Neutrophil (primary cell): Measurements from ENCODE around the gene CD200.

ENCODE experiments used
- H3K27ac ChIP-seq: fragments of 200-600 bp; sonication (generic); 2 replicates; pipeline ENCODE4 v1.5.1; 2016; ENCODE audit warnings: mild to moderate bottlenecking, moderate library complexity
- H3K27me3 ChIP-seq: fragments of 200-600 bp; sonication (generic); 2 replicates; pipeline ENCODE4 v1.6.0; 2016; ENCODE audit warnings: mild to moderate bottlenecking
- H3K36me3 ChIP-seq: fragments of 200-600 bp; sonication (generic); 2 replicates; pipeline ENCODE4 v1.5.1; 2017
- H3K4me1 ChIP-seq, 2 experiments: fragments of 200-600 bp in 1 of 2; sonication (generic) in 1 of 2; 1 replicate in 1 of 2; 2 replicates in 1 of 2; pipeline versions ENCODE4 v1.5.1 to v1.6.1; 2013 to 2016; ENCODE audit warnings: low read depth in 1 of 2, low read length in 1 of 2, mild to moderate bottlenecking in 1 of 2, moderate library complexity in 1 of 2; ENCODE audit not compliant: control insufficient read depth in 1 of 2, insufficient read depth in 1 of 2
- H3K4me3 ChIP-seq, 2 experiments: fragments of 200-600 bp in 1 of 2; sonication (generic) in 1 of 2; 1 replicate in 1 of 2; 2 replicates in 1 of 2; pipeline ENCODE4 v1.5.1; 2013 to 2016; ENCODE audit warnings: low read depth in 1 of 2, low read length in 1 of 2, mild to moderate bottlenecking in 1 of 2, moderate library complexity in 1 of 2
- H3K9me3 ChIP-seq: fragments of 200-600 bp; sonication (generic); 2 replicates; pipeline ENCODE4 v1.5.1; 2016
- CTCF ChIP-seq: fragments of 200-600 bp; sonication (generic); IDR thresholded peaks from 2 replicates; pipeline ENCODE4 v1.5.1; 2016; ENCODE audit warnings: antibody characterized with exemption

Gene CD200

GRCh38 chr3:112364291-112364690 is 31.3 kb downstream of the CD200 start:
- H3K27ac ChIP-seq = no peak overlapping the region

GRCh38 chr3:112365035-112365434 is 32.1 kb downstream of the CD200 start:
- Histone ChIP-seq H3K27me3 (no peaks in the 10 kb centered on the region), H3K36me3 (no peaks in the 10 kb centered on the region), H3K9me3 (no peaks in the 10 kb centered on the region), H3K4me3 (no peak overlapping the region), H3K4me1 (no peaks in the 10 kb centered on the region), H3K27ac (no peak overlapping the region)
- no peak for TF ChIP-seq CTCF

More at GRCh38 chr3:112364291-112364690, 31.3 kb downstream of the CD200 start:
- no peaks in the 10 kb centered on the region for H3K36me3 ChIP-seq
- no peaks in the 10 kb centered on the region for H3K27me3 ChIP-seq
- no peaks in the 10 kb centered on the region for H3K9me3 ChIP-seq
- TF ChIP-seq CTCF = no peak
- no peaks in the 10 kb centered on the region for H3K4me1 ChIP-seq
- no peak overlapping the region for H3K4me3 ChIP-seq

DNA sequence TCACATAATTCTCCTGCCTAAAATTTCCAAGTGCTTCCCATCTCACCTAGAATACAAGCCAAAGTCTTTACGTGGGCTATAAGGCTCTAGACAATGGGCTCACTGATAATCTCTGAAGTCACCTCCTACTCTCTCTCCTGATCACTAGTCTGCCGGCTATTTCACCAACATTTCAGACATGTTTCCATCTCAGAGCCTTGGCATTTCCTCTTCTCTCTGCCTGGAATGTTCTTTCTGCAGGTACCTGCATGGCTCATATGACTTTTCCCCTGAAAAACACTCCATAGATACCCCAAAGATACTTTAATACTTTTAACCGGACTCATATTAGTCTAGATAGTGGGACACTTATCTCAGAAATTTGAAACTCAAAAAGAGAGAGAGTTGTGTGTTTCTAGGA is 32.7 kb downstream of the CD200 start:
- H3K4me3 ChIP-seq = no peak overlapping the region
- H3K36me3 ChIP-seq = no peaks in the 10 kb centered on the region
- H3K27ac ChIP-seq = no peak overlapping the region
- no peak for TF ChIP-seq CTCF
- no peaks in the 10 kb centered on the region for H3K4me1 ChIP-seq
- no peaks in the 10 kb centered on the region for H3K9me3 ChIP-seq
- no peaks in the 10 kb centered on the region for H3K27me3 ChIP-seq

DNA sequence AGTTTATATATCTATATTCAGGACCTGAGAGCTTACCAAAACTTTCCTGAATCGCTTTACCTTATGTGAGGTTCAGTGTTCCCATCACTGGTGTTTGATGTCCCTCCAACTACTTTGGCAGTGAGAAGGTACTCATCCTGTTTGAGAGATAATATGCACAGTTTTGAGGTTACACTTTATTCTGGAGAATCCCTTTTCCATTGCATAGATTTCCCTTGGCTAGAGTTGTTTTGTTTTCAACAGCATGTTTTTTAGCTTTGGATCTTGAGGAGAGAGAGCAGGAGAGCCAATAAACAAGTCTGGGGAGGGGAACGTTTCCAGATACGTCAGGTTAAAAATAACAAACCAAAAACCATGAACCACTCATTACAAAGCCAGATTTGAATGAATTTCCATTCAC is 33.6 kb downstream of the CD200 start:
- Histone ChIP-seq H3K27me3 (no peaks in the 10 kb centered on the region), H3K36me3 (no peaks in the 10 kb centered on the region), H3K4me3 (no peak overlapping the region), H3K27ac (no peak overlapping the region), H3K9me3 (no peaks in the 10 kb centered on the region), H3K4me1 (no peaks in the 10 kb centered on the region)
- no peak for TF ChIP-seq CTCF

- no peak for TF ChIP-seq CTCF
- Histone ChIP-seq H3K4me1 (peaks cover 14 to 22% of the 10 kb centered on the region in 2 experiments), H3K9me3 (no peaks in the 10 kb centered on the region), H3K36me3 (no peaks in the 10 kb centered on the region), H3K27me3 (no peaks in the 10 kb centered on the region), H3K4me3 (no peak overlapping the region), H3K27ac (no peak overlapping the region)
Measured at GRCh38 chr3:112371569-112371968, 38.6 kb downstream of the CD200 start.

DNA sequence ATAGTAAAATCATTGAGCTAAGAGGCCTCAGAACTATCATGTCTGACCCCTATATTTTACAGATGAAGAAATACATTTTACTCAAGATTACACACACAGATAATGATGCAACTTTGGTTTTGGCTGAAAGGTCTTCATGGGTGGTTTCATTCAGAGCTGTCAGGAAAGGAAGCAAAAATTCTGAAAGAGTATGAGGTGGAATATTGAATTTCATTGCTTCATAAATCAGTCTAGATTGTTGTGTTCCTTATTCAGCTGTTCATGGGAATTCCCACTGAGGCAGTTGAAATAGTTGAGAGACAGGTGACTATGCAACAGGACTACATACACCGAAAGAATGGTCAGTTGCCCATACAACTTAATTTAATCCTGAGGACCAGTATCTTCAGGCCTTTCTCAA is 39.4 kb downstream of the CD200 start:
- Histone ChIP-seq H3K4me1 (peaks cover 19 to 30% of the 10 kb centered on the region in 2 experiments), H3K27me3 (no peaks in the 10 kb centered on the region), H3K27ac (no peak overlapping the region), H3K4me3 (no peak overlapping the region), H3K9me3 (no peaks in the 10 kb centered on the region), H3K36me3 (no peaks in the 10 kb centered on the region)
- no peak for TF ChIP-seq CTCF
